ENCODE results near the gene GNAL.

GNAL gene

GRCh38 chr18:11751341-11752115, 62.5 kb downstream of the GNAL start:
- H3K9me3 ChIP-seq (ENCODE audit: control insufficient read depth, insufficient read depth, low read length) = no peaks in the 10 kb centered on the region
- H3K36me3 ChIP-seq (ENCODE audit: control insufficient read depth, insufficient read depth, low read length) = no peaks in the 10 kb centered on the region
- no peak overlapping the region for H3K9ac ChIP-seq (ENCODE audit: low read depth, low read length)
- H3K4me3 ChIP-seq (ENCODE audit: low read depth, low read length) = peak overlapping the region; percentile 58
- peaks cover 41% of the 10 kb centered on the region for H3K27me3 ChIP-seq (ENCODE audit: control insufficient read depth, insufficient read depth, low read length)
- H3K4me1 ChIP-seq (ENCODE audit: control insufficient read depth, insufficient read depth, low read length) = peaks cover 2% of the 10 kb centered on the region

GRCh38 chr18:11752116-11752911, 63.2 kb downstream of the GNAL start:
- Histone ChIP-seq H3K4me3 (ENCODE audit: low read depth, low read length) (peak overlapping the region; percentile 58), H3K9ac (ENCODE audit: low read depth, low read length) (no peak overlapping the region), H3K9me3 (ENCODE audit: control insufficient read depth, insufficient read depth, low read length) (no peaks in the 10 kb centered on the region), H3K36me3 (ENCODE audit: control insufficient read depth, insufficient read depth, low read length) (no peaks in the 10 kb centered on the region), H3K4me1 (ENCODE audit: control insufficient read depth, insufficient read depth, low read length) (peaks cover 2% of the 10 kb centered on the region), H3K27me3 (ENCODE audit: control insufficient read depth, insufficient read depth, low read length) (peaks cover 41% of the 10 kb centered on the region)

- no peaks in the 10 kb centered on the region for H3K36me3 ChIP-seq (ENCODE audit: control insufficient read depth, insufficient read depth, low read length)
- peaks cover 34% of the 10 kb centered on the region for H3K27me3 ChIP-seq (ENCODE audit: control insufficient read depth, insufficient read depth, low read length)
- H3K9me3 ChIP-seq (ENCODE audit: control insufficient read depth, insufficient read depth, low read length) = no peaks in the 10 kb centered on the region
- peaks cover 2% of the 10 kb centered on the region for H3K4me1 ChIP-seq (ENCODE audit: control insufficient read depth, insufficient read depth, low read length)
- H3K9ac ChIP-seq (ENCODE audit: low read depth, low read length) = no peak overlapping the region
- H3K4me3 ChIP-seq (ENCODE audit: low read depth, low read length) = no peak overlapping the region
Measured at GRCh38 chr18:11754979-11755378, 65.9 kb downstream of the GNAL start.

DNA sequence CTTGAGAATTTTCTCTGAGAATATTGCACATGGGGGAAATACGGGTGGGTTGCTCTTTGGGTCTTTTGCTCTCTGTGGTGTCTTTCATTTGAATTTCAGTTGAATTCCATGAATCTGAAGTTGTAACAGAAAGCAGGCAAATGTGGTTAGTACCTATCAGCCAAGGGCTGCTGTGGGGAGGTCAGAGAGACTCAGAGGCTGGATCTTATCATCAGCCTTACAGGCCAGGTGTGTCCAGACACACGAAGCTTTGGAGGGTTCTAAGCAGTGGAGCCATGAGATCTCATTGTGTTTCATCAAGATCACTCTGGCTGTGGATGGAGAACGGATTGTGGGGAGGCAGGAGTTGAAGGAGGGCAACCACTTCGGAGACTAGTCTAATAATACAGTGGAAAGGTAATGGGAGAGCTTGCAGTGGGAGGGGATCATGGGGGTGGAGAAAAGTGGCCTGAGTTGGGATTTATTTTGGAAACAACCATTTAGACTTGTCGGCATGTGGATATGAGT, 68.1 kb downstream of the GNAL start:
- Histone ChIP-seq H3K4me1 (ENCODE audit: control insufficient read depth, insufficient read depth, low read length) (peaks cover 6% of the 10 kb centered on the region), H3K9me3 (ENCODE audit: control insufficient read depth, insufficient read depth, low read length) (no peaks in the 10 kb centered on the region), H3K4me3 (ENCODE audit: low read depth, low read length) (no peak overlapping the region), H3K36me3 (ENCODE audit: control insufficient read depth, insufficient read depth, low read length) (no peaks in the 10 kb centered on the region), H3K9ac (ENCODE audit: low read depth, low read length) (no peak overlapping the region), H3K27me3 (ENCODE audit: control insufficient read depth, insufficient read depth, low read length) (peaks cover 16% of the 10 kb centered on the region)

- Histone ChIP-seq H3K27me3 (ENCODE audit: control insufficient read depth, insufficient read depth, low read length) (no peaks in the 10 kb centered on the region), H3K36me3 (ENCODE audit: control insufficient read depth, insufficient read depth, low read length) (no peaks in the 10 kb centered on the region), H3K4me3 (ENCODE audit: low read depth, low read length) (no peak overlapping the region), H3K9me3 (ENCODE audit: control insufficient read depth, insufficient read depth, low read length) (no peaks in the 10 kb centered on the region), H3K9ac (ENCODE audit: low read depth, low read length) (no peak overlapping the region), H3K4me1 (ENCODE audit: control insufficient read depth, insufficient read depth, low read length) (peaks cover 6% of the 10 kb centered on the region)
Measured at GRCh38 chr18:11759456-11759855, 70.4 kb downstream of the GNAL start.

- Histone ChIP-seq H3K4me3 (ENCODE audit: low read depth, low read length) (no peak overlapping the region), H3K4me1 (ENCODE audit: control insufficient read depth, insufficient read depth, low read length) (peaks cover 7% of the 10 kb centered on the region), H3K9ac (ENCODE audit: low read depth, low read length) (no peak overlapping the region), H3K9me3 (ENCODE audit: control insufficient read depth, insufficient read depth, low read length) (no peaks in the 10 kb centered on the region), H3K36me3 (ENCODE audit: control insufficient read depth, insufficient read depth, low read length) (no peaks in the 10 kb centered on the region), H3K27me3 (ENCODE audit: control insufficient read depth, insufficient read depth, low read length) (no peaks in the 10 kb centered on the region)
Measured at GRCh38 chr18:11760498-11761167, 71.6 kb downstream of the GNAL start.

- no peaks in the 10 kb centered on the region for H3K27me3 ChIP-seq (ENCODE audit: control insufficient read depth, insufficient read depth, low read length)
- peaks cover 13% of the 10 kb centered on the region for H3K4me1 ChIP-seq (ENCODE audit: control insufficient read depth, insufficient read depth, low read length)
- no peak overlapping the region for H3K9ac ChIP-seq (ENCODE audit: low read depth, low read length)
- H3K9me3 ChIP-seq (ENCODE audit: control insufficient read depth, insufficient read depth, low read length) = no peaks in the 10 kb centered on the region
- H3K4me3 ChIP-seq (ENCODE audit: low read depth, low read length) = no peak overlapping the region
- no peaks in the 10 kb centered on the region for H3K36me3 ChIP-seq (ENCODE audit: control insufficient read depth, insufficient read depth, low read length)
Measured at GRCh38 chr18:11761553-11761952, 72.5 kb downstream of the GNAL start.

DNA sequence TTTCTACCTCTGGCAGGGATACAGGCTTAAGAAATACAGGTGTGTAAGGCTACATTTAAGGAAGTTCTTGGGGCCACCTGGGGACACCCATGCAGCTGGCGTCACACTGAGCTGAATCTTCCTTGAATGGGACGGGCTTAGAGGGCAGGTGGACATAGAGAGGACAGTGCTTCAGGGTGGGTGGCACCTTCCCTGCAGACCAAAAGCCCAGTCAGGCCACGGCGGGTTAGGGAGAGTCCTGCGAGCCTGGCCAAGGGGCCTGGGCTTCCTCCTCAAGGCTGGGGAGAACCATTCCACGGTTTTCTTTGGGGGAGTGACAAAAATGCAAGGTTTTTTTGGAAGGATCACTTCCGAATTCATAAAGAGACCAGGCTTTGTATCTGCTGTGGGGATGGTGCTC, 73.4 kb downstream of the GNAL start:
- Histone ChIP-seq H3K4me1 (ENCODE audit: control insufficient read depth, insufficient read depth, low read length) (peaks cover 17% of the 10 kb centered on the region), H3K27me3 (ENCODE audit: control insufficient read depth, insufficient read depth, low read length) (no peaks in the 10 kb centered on the region), H3K36me3 (ENCODE audit: control insufficient read depth, insufficient read depth, low read length) (no peaks in the 10 kb centered on the region), H3K9me3 (ENCODE audit: control insufficient read depth, insufficient read depth, low read length) (no peaks in the 10 kb centered on the region), H3K4me3 (ENCODE audit: low read depth, low read length) (no peak overlapping the region), H3K9ac (ENCODE audit: low read depth, low read length) (no peak overlapping the region)

- Histone ChIP-seq H3K9me3 (ENCODE audit: control insufficient read depth, insufficient read depth, low read length) (no peaks in the 10 kb centered on the region), H3K36me3 (ENCODE audit: control insufficient read depth, insufficient read depth, low read length) (no peaks in the 10 kb centered on the region), H3K4me3 (ENCODE audit: low read depth, low read length) (no peak overlapping the region), H3K4me1 (ENCODE audit: control insufficient read depth, insufficient read depth, low read length) (peaks cover 13% of the 10 kb centered on the region), H3K27me3 (ENCODE audit: control insufficient read depth, insufficient read depth, low read length) (no peaks in the 10 kb centered on the region), H3K9ac (ENCODE audit: low read depth, low read length) (no peak overlapping the region)
Measured at GRCh38 chr18:11767329-11767728, 78.3 kb downstream of the GNAL start.

DNA sequence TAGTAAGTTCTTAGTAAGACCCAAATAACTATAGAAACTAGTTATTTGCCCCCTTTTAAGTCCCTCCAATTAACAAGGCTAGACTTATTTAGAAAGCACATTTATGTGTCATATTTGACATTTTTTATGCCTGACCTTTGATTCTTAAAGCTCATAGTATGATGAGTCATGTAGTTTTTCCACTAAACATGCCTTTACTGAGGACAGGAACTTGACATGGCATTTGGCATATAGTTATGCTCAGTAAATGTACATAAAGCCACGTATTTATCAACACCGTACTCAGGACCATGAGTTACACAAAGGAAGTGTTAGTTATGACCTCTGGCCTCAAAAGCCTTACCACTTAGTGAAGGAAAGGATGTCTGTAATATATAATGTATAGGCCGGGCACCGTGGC, 78.9 kb downstream of the GNAL start:
- peaks cover 13% of the 10 kb centered on the region for H3K4me1 ChIP-seq (ENCODE audit: control insufficient read depth, insufficient read depth, low read length)

GRCh38 chr18:11775436-11776174, 86.5 kb downstream of the GNAL start:
- no peak overlapping the region for H3K9ac ChIP-seq (ENCODE audit: low read depth, low read length)
- no peaks in the 10 kb centered on the region for H3K9me3 ChIP-seq (ENCODE audit: control insufficient read depth, insufficient read depth, low read length)
- H3K36me3 ChIP-seq (ENCODE audit: control insufficient read depth, insufficient read depth, low read length) = no peaks in the 10 kb centered on the region
- no peak overlapping the region for H3K4me3 ChIP-seq (ENCODE audit: low read depth, low read length)
- H3K4me1 ChIP-seq (ENCODE audit: control insufficient read depth, insufficient read depth, low read length) = no peaks in the 10 kb centered on the region
- no peaks in the 10 kb centered on the region for H3K27me3 ChIP-seq (ENCODE audit: control insufficient read depth, insufficient read depth, low read length)

More for the DNA sequence above, 78.9 kb downstream of the GNAL start:
- no peaks in the 10 kb centered on the region for H3K9me3 ChIP-seq (ENCODE audit: control insufficient read depth, insufficient read depth, low read length)
- H3K9ac ChIP-seq (ENCODE audit: low read depth, low read length) = no peak overlapping the region
- no peak overlapping the region for H3K4me3 ChIP-seq (ENCODE audit: low read depth, low read length)
- no peaks in the 10 kb centered on the region for H3K27me3 ChIP-seq (ENCODE audit: control insufficient read depth, insufficient read depth, low read length)
- no peaks in the 10 kb centered on the region for H3K36me3 ChIP-seq (ENCODE audit: control insufficient read depth, insufficient read depth, low read length)

All from iPS-15b (cell line).